HuH-7 (cell line): ENCODE results near the gene PLEKHJ1.
"Not testable (repeated sequence)": the region's sequence is repeated elsewhere in the genome, so short reads cannot be mapped to it uniquely, and the experiment has no call there.

ENCODE experiments used
- DNase-seq: peaks from one replicate; pipeline ENCODE4 v3.0.0; 2011; ENCODE audit warnings: low spot score

Gene PLEKHJ1

DNA sequence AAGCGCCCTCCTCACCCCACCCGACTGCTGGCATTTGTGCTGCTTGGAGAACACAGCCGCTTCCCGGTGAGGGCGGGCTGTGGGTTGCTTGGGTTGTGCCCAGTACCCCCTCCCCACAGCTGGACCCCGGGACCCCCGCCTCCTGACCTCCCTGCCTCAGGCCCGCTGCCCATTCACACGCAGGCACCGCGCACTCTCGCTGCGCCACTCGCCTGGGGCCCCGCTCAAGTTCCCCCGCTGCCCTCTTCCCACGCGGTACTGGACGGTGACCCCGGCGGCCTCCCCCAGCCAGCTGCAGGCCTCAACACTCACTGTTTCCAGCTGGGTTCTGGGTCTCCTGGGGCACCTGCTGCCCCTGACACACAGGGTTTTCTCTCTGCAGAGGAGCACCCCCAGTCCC lies 16.4 kb downstream of the PLEKHJ1 start:
- no peak for DNase-seq

DNA sequence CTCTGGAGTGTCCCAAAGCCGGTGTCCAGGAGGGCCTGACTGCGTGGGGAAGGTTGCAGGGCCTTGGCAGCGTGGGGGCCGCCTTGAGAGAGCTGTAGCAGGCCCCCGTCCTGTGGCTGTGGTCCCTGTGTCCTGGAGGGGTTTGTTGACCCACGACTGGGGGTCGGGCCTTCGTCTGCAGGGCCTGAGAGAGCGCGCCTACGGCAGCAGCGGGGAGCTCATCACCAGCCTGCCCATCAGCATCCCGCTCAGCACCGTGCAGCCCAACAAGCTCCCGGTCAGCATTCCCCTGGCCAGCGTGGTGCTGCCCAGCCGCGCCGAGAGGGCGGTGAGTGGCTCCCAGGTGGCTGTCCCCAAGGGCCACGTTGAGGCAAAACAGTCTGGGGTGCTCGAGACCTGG lies 18.5 kb downstream of the PLEKHJ1 start:
- no peak for DNase-seq

DNA sequence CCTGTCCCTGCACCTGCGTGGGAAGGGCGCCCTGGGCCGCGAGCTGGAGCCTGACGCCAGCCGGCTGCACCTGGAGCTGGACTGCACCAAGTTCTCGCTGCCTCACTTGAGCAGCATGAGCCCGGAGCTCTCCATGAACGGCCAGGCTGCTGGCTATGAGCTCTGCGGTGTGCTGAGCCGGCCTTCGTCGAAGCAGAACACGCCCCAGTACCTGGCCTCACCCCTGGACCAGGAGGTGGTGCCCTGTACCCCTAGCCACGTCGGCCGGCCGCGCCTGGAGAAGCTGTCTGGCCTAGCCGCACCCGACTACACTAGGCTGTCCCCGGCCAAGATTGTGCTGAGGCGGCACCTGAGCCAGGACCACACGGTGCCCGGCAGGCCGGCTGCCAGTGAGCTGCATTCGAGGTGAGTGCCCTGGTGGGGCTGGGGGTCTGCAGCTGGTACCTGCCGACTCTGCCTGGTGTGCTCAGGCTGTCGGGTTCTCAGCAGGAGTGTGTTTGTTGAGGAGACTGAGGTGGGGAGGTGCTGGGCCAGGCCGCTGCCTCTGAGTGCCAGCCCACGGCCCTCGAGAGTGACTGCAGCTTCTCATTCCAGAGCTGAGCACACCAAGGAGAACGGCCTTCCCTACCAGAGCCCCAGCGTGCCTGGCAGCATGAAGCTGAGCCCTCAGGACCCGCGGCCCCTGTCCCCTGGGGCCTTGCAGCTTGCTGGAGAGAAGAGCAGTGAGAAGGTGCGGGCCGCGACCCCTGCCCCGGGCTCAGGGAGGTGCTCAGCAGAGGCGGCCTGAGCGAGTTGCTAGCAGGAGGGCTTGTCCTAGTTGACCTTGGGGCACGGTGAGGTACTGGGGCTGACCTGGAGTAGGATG lies 19.5 kb downstream of the PLEKHJ1 start:
- DNase-seq, result no peak

DNA sequence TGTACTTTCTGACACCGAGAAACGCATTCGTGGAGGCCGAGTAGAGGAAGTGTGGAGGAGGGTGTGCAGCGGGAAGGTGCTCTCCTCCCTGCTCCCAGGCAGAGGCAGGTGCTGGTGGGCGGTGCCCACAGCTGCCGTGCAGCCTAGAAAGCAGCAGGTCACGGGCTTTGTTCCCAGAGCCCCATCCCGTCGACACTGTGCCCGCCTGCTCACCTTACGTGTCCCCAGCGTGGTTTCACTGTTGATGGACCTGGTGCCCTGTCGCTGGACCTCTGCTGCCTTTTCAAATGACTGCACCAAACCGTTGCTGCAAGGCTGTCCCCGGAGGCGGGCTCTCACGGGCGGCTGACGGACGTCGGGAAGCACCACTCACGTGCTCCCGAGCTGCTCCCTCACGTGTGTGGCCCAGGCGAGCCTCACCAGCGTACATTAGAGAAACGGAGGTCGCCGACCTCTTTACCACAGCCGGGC lies 20.8 kb downstream of the PLEKHJ1 start:
- no peak for DNase-seq

DNA sequence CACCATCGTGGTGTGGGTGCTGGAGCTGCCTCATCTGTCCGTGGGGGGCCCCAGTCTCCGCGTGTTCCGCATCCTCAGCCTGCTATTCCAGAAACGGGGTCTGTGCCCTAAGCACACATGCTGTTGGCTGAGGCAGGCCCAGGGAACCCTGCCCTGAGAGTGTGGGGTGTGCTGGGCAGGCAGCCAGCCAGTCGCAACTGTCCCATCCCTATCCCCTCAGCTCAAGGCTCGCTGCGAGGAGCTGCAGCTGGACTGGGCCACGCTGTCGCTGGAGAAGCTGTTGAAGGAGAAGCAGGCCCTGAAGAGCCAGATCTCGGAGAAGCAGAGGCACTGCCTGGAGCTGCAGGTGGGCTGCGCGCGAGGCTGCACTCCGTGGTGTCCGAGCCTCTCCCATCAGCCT lies 21.9 kb downstream of the PLEKHJ1 start:
- DNase-seq, result no peak

DNA sequence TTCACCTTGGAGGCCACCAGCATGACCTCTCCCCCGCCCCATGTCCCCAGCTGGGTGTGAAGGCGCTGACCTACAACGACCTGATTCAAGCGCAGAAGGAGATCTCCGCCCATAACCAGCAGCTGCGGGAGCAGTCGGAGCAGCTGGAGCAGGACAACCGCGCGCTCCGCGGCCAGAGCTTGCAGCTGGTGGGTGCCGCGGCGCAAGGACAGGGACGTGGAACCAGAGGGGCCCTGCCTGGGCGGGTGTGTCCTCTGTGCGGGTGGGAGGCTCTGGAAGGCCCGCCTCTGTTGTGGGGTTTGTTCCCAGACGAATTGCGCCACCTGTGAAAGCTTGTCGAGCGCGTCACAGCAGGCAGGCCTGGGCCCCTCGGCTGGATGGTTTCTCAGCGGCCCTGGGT lies 22.3 kb downstream of the PLEKHJ1 start:
- no peak for DNase-seq

DNA sequence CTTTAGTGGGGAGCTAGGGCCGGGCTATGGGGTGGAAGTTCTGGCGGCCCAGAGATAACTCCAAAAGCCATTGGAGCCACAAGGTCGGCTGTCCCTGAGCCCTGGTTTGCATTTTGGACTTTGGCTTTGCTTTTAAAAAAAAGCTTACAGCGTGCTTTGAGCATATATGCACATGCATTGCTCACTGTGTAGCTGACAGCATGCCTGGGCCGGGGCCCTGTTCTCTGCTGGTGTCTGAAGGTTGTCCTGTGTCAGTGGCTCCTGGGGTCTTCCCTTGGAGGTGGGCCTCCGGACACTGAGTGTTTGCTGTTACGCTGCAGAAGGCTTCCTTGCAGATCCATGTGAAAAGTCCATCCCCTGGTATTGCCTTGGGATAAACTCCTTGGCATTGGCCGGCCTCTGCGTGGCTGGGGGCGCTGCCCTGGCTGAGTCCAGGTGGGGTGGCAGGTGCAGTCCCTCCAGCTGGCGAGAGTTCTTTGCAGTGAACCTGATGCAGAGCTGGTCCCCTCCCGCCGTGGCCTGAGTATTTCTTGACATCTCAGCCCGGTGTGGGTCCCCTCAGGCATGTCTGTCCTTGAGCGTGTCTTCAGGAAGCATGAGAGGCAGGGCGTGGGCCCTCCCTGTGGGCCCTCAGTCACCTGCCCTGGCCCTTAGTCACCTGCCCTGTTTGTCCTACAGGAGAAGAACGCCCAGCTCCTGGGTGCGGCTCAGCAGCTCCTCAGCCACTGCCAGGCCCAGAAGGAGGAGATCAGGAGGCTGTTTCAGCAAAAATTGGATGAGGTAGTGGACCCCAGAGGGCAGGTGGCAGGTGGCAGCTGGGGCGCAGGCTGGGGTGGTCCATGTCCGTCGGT lies 23.0 kb downstream of the PLEKHJ1 start:
- peak; percentile 46 for DNase-seq

DNA sequence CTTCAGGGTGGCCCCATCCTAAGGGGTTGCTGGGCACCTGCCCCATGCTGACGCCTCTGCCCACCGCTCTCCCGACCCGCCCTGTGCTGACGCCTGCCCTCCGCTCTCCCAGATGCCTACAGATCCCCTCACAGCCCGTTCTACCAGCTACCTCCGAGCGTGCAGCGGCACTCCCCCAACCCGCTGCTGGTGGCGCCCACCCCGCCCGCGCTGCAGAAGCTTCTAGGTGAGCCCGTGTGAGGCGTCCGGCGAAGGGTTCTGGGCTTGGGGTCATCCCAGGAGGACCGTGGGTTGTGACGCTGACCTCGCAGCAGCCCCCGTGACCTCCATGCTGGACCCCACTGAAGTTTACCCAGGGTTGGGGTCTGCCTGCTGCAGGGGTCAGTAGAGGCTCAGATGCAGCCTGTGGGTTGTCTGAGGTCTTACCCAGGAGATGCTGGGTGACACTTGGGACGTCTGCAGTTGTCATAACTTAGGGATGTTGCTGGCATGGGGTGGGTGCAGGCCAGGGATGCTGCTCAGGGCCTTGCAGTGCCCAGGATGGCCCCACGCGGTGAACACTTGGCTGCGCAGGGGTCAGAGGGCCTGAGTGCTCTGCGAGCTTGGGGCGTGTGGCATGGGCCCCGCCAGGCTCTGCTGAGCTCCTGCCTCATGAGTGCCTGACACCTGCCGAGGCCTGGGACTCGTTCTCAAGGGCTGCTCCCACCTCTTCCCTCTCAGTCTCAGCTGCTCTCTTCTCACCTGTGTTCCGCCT lies 25.0 kb downstream of the PLEKHJ1 start:
- DNase-seq, result no peak

DNA sequence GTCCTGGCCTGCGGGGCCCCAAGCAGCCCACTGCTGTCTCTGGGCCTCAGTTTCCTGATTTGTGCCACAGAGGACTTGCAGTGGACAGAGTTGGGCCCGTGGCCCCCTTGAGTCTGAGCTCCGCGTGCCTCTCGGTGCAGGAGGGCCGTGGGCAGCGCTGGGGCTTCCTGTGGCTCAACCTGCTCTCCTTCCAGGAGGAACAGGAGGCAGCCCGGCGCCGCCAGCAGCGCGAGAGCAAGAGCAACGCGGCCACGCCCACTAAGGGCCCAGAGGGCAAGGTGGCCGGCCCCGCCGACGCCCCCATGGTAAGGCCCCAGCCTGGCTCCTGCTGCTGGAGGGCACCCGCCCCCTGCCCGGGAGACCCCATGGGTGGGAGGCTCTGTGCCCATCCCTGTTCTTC lies 25.9 kb downstream of the PLEKHJ1 start:
- DNase-seq, result no peak

DNA sequence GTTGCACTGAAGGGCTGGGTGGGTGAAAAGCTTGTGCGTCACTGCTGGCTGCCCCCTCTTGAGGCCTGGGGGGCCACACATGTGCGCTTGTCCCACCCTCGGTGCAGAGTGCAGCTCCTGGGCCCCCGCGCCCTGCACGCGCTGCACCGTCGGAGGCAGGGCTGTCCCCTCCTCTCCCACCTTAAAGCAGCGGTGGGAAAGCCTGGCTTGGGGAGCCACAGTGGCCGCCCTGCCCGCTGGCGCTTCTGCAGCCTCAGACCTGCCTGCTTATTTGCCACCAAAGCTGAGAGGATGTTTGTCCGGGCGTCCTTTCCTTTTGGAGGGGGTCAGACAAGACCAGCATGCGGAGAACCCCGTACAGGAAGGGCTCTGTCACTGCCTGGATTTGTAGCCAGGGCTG lies 26.7 kb downstream of the PLEKHJ1 start:
- DNase-seq, result no peak

DNA sequence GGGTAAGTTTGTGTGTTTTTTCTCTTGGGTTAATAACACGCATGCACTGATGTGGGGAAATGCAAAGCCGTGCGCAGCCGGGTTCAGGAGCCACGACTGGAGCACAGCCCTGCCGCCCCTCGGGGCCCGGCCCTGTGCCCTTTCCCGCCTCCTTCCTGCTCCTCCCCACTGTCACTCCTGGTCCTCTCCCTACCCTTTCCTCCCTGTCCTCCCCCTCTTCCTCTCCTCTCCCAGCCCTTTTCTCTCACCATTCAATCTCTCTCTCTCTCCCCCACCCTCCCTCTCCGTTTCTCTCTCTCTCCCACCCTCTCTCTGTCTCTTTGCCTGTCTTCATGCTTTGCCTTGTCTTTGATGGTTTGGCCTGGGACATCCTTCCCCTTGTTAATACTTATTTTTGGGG lies 27.2 kb downstream of the PLEKHJ1 start:
- DNase-seq, result no peak

DNA sequence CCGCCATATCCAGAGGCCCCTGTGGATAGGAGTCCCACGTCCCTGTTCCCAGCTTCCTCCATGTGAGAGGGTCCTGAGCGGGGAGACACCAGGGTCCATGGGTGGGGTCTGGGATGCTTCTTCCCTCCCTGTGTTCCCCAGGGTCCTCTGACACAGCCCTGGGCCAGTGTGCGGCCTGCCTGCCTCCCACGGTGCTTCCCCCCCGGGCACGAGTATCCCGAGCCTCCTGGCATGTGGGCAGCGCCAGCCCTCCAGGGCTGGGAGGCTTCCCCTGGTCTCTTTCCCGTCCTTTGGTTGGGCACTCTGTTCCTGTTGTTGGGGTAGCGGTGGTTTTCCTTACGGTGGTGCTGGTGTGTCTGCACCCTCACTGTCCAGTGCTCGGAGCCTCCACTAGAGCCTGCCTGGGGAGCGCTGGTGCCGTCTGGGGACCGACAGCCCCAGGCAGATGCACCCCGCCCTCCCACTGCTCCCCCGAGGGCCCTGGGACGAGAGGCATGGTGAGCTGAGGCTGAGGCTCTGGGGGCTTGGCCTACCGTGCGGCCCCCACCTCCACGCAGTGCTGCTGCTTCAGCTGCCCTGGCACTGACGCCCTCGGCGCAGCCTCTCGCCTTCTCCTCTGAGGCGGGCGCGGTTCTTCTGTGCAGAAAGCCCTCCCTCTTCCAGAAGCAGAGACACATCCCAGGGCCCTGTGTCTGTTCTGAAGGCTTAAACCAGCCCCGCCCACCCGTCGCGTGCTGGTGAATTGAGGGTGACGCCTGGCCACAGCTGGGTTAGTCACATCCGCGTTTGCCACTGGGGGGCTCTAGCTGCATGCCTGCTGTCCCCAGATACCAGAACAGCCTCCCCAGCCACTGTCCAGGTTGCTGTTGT lies 27.9 kb downstream of the PLEKHJ1 start:
- no peak for DNase-seq

DNA sequence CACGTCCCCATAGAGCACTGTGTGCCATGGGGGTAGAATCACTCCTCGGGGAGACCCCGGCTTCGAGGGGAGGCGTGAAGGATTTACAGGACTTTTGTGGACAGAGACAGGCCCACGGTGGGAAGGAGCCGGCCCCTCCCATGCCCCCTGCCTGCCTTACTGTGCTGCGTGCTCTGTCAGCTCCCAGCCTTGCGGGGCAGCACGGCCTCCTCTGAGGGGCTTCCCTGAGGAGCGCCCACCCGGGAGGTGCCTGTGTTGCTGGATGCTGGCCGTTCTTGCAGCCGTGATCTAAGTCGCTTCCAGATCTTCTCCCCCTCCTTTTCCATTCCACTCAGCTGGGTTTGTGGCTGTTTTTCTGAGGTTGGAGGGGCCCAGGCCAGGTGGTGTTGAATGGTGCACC lies 29.1 kb downstream of the PLEKHJ1 start:
- DNase-seq, result no peak

DNA sequence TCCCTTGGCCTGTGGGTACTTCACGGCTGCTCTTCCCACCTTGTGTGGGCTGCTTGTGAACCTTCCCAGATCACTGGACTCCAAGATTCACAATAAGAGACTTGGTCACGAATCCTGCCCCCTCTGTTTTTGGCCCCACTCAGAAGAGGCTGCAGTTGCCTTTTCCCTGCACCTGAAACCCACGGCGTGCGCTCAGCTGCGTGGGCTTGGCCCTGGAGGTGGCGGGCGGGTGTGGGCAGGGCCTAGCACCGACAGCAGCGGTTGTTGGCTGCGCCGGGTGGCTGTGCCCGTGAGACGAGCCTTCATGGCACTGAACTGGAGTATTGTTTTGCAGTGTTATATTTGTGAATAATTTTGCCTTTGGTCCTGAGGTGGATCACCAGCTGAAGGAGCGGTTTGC lies 33.8 kb downstream of the PLEKHJ1 start:
- DNase-seq, result no peak

DNA sequence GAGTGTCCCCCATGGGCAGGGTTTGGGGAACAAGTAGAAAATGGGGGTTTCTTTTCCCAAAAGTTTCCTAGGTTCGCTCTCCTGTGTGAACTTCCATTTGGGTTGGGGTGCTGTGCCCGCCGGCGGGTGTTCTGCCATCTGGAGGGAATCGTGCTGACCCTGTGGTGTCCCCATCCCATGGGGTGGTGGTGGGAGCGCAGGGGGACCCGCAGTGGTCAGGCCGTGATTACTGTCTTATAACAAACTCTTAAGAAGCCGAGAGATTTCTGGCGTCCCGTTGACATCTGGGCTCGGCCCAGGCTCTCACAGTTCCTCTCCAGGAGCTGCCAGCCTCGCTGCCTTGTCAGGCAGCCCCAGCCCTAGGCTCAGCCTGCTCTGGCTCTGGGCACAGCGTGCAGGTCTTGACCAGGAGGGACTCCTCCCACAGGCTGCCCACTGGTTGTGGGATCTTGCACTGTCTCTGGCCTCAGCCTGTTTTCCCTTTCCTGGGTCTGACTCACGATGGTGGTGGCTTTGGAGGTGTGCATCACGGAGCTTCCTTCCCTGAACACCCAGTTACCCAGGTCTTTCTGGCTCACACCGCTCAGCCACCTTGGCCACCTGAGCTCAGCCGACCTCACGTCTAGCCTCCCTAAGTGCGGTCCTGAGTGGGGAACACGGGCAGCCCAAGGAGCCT lies 34.5 kb downstream of the PLEKHJ1 start:
- no peak for DNase-seq

DNA sequence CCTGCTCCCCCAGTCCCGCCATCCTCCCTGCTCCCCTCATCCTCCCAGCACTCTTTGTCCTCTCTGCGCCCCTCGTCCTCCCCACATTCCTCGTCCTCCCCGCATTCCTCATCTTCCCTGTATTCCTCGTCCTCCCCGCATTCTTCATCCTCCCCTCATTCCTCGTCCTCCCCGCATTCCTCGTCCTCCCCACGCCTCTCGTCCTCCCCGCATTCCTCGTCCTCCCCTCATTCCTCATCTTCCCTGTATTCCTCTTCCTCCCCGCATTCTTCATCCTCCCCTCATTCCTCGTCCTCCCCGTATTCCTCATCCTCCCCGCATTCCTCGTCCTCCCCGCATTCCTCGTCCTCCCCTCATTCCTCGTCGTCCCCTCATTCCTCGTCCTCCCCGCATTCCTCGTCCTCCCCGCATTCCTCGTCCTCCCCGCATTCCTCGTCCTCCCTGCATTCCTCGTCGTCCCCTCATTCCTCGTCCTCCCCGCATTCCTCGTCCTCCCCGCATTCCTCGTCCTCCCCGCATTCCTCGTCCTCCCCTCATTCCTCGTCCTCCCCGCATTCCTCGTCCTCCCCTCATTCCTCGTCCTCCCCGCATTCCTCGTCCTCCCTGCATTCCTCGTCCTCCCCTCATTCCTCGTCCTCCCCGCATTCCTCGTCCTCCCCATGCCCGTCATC lies 35.4 kb downstream of the PLEKHJ1 start:
- not testable (repeated sequence) for DNase-seq

DNA sequence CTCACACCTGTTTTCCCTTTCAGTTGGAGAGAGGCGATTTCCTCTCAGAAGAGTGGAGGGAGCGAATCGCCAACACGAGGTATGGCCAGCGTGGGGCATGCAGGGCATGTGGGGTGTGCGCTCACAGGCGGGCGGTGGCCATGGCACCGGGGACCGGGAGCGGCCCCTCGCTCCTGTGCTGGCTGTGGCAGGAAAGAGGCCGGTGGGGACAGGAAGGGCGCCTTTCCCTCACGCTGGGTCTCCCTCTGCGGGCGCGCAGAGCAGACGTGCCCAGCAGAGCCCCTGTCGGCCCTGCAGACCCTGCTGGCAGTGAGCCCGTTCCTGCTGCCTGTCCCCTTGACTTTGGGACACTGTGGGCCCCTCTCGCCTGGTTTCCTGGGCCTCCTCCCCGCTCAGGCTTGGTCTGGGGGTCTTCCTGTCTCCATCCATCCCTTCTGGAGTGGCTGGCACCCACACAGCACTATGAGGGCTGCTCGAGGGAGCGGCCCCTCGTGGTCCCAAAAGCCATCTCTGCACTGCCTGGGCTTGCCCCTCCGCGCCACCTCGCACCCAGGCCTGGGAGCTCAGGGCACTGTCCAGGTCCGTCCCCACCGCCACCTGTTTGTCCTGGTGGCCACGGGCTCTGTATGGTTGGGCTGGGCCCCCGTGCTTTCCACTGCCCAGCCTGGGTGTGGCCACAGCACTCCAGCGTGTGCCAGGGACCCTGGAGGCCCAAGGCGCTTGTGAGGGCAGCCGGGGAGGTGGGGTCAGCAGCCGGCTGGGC lies 36.1 kb downstream of the PLEKHJ1 start:
- DNase-seq, result no peak

DNA sequence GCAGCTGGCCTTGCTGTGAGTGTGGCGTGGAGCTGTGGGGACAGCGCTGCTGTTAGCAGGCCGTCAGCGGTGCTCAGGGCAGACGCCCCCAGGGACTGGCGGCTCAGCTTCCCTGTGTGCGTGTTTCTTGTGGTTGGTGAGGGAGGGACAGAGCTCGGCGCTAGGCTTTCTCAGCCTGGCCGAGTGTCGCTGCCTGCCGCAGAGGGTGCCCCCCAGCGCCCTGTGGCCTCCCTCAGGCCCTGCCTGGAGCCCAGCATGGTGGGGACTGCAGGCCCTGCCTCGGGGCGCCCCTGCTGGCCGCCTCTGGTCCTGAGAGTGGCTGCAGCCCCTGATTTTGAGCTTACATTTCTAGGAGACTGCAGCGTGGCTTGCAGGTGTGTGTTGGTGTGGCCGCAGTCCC lies 36.9 kb downstream of the PLEKHJ1 start:
- DNase-seq, result peak; percentile 56

DNA sequence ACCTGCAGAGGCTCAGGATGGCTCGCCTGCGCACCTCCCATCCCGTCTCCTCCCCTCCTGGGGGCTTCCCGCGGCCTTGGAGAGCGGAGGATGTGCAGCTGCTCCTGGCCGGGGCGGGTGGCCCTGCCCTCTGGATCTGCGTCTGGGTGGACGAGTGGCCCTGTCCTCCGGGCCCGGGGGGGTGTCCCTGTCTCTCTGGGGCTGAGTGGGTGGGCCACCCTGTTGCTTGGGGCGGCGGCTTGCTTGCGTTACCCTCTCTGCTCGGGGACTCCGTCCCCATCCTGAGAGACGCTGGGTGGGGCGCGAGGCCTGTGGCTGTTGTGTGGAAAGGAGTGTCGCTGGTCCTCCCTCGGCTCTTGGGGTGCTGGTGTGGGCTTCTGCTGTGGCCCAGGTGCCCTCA lies 37.8 kb downstream of the PLEKHJ1 start:
- no peak for DNase-seq

DNA sequence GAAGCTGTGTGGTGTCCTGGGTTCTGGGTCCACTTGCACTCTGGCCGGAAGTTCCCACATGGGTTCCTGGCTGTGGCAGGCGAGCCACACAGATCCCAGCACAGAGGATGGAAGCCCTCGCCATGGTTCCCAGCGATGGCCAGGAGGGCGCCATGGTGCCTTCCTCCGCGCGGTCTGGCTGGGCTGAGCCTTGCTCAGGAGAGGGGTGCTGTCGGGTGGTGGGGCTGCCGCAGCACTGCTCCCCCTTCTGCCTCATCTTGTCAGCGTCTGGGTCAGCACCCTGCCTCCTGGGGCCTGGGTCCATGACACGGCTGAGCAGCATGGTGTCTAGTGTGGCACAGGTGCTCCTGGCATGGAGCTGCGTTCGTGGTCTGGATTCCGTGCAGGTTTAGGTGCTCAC lies 38.9 kb downstream of the PLEKHJ1 start:
- no peak for DNase-seq
